B cell (primary cell): ENCODE data around the gene RDH5. TPM values are rescaled to one million over a fixed set of nuclear protein-coding genes. Genes with fewer than 3 reads are reported as not detected.

Source experiments
- ATAC-seq: fragments of 200-7000 bp; cut with Tn5 transposase; one replicate; pipeline ENCODE4 v1.10.0; 2021; ENCODE audit warnings: low read depth, mild to moderate bottlenecking, moderate number of reproducible peaks, moderate library complexity
- CTCF ChIA-PET: fragments of 350-600 bp; sonication (Branson Sonifier 250); formaldehyde crosslinking; loops from one replicate; lab custom pipeline; 2021; ENCODE audit warnings: antibody characterized with exemption, inconsistent platforms; lab: Charles Lee
- POLR2A ChIA-PET: fragments of 350-600 bp; sonication (Branson Sonifier 250); formaldehyde crosslinking; loops from one replicate; lab custom pipeline; 2021; ENCODE audit warnings: antibody characterized with exemption; lab: Charles Lee
- DNase-seq: peaks from one replicate; pipeline ENCODE4 v3.0.0; 2013
- H2AFZ ChIP-seq: 2 replicates; pipeline ENCODE4 v1.6.1; 2012; ENCODE audit warnings: mild to moderate bottlenecking, low read depth, low read length; ENCODE audit not compliant: insufficient read depth, poor library complexity, severe bottlenecking
- H3K27ac ChIP-seq, 2 donors: 1 replicate in 1 of 2; 2 replicates in 1 of 2; pipeline ENCODE4 v1.5.1; 2012 to 2013; ENCODE audit warnings: low read length in 2 of 2, mild to moderate bottlenecking in 2 of 2, moderate library complexity in 1 of 2
- H3K27me3 ChIP-seq, 4 experiments: fragments of 200-600 bp in 1 of 4; sonication (generic) in 1 of 4; replicated peaks in 1 of 4; 1 replicate in 2 of 4; 2 replicates in 2 of 4; pipeline versions ENCODE4 v1.6.1 to v1.7.0; 2013 to 2016; ENCODE audit warnings: low read length in 3 of 4, mild to moderate bottlenecking in 2 of 4, mixed read lengths in 1 of 4, moderate library complexity in 1 of 4; ENCODE audit not compliant: insufficient read depth in 4 of 4, control insufficient read depth in 3 of 4; ENCODE audit errors: control extremely low read depth in 1 of 4
- H3K36me3 ChIP-seq, 2 experiments: replicated peaks in 1 of 2; 1 replicate in 1 of 2; 2 replicates in 1 of 2; pipeline versions ENCODE4 v1.6.1 to v1.7.1; 2013; ENCODE audit warnings: low read length in 1 of 2; ENCODE audit not compliant: insufficient read depth in 2 of 2, control insufficient read depth in 1 of 2; ENCODE audit errors: control extremely low read depth in 1 of 2, extremely low read depth in 1 of 2
- H3K4me1 ChIP-seq, 2 donors: fragments of 200-600 bp in 1 of 2; sonication (generic) in 1 of 2; 1 replicate in 1 of 2; 2 replicates in 1 of 2; pipeline versions ENCODE4 v1.5.1 to v1.6.1; 2013 to 2017; ENCODE audit warnings: low read length in 2 of 2; ENCODE audit not compliant: control insufficient read depth in 2 of 2, insufficient read depth in 2 of 2
- H3K4me2 ChIP-seq: replicated peaks from 2 replicates; pipeline ENCODE3; 2012; ENCODE audit warnings: mild to moderate bottlenecking, low read depth, low read length; ENCODE audit not compliant: poor library complexity, severe bottlenecking
- H3K4me3 ChIP-seq, 5 experiments: fragments of 200-600 bp in 1 of 5; sonication (generic) in 1 of 5; 1 replicate in 3 of 5; 2 replicates in 2 of 5; pipeline versions ENCODE4 v1.5.1 to v1.7.0; 2011 to 2016; ENCODE audit warnings: low read length in 4 of 5, mild to moderate bottlenecking in 4 of 5, low read depth in 2 of 5, control low read depth in 1 of 5, moderate library complexity in 1 of 5; ENCODE audit not compliant: insufficient read depth in 1 of 5; ENCODE audit errors: control extremely low read depth in 1 of 5, extremely low read depth in 1 of 5
- H3K79me2 ChIP-seq: fragments of 200-600 bp; sonication (generic); one replicate; pipeline ENCODE4 v1.6.0; 2016; ENCODE audit warnings: low read length; ENCODE audit not compliant: control insufficient read depth, insufficient read depth
- H3K9ac ChIP-seq: fragments of 200-600 bp; sonication (generic); 2 replicates; pipeline ENCODE4 v1.6.1; 2017; ENCODE audit warnings: mild to moderate bottlenecking, low read length, moderate library complexity
- H3K9me3 ChIP-seq, 3 donors: one replicate each; pipeline versions ENCODE4 v1.6.1 to v1.7.1; 2013; ENCODE audit warnings: low read length in 2 of 3; ENCODE audit not compliant: control insufficient read depth in 2 of 3, insufficient read depth in 1 of 3; ENCODE audit errors: control extremely low read depth in 1 of 3
- H4K20me1 ChIP-seq: 2 replicates; pipeline ENCODE4 v1.6.0; 2012; ENCODE audit warnings: mild to moderate bottlenecking, low read length; ENCODE audit not compliant: insufficient read depth, control insufficient read depth, poor library complexity, severe bottlenecking
- H3K27ac Mint-ChIP-seq: one replicate; pipeline ENCODE4 v1.8.0; 2021; ENCODE audit warnings: mixed read lengths
- H3K27me3 Mint-ChIP-seq: one replicate; pipeline ENCODE4 v1.8.0; 2021; ENCODE audit warnings: mixed read lengths
- H3K4me1 Mint-ChIP-seq: one replicate; pipeline ENCODE4 v1.8.0; 2021; ENCODE audit warnings: mixed read lengths
- H3K4me3 Mint-ChIP-seq: one replicate; pipeline ENCODE4 v1.8.0; 2021; ENCODE audit warnings: mixed read lengths
- H3K9me3 Mint-ChIP-seq: one replicate; pipeline ENCODE4 v1.8.0; 2022; ENCODE audit warnings: mixed read lengths; ENCODE audit not compliant: insufficient read depth
- EZH2 ChIP-seq: IDR thresholded peaks from 2 replicates; pipeline ENCODE4 v1.6.1; 2012; ENCODE audit warnings: borderline replicate concordance, low read depth, mild to moderate bottlenecking, moderate library complexity, low read length; ENCODE audit not compliant: insufficient read depth, poor library complexity, severe bottlenecking
- WGBS: methylation state at CpG from one replicate; pipeline ENCODE4 v1.1.5; 2013; ENCODE audit warnings: missing lambda C conversion rate; ENCODE audit not compliant: insufficient coverage; 5-methylcytosine and 5-hydroxymethylcytosine counted together
- intact Hi-C: fragments of 100-400 bp; cut with micrococcal nuclease; formaldehyde crosslinking; loops from one replicate; pipeline ENCODE4 v1.10.0; 2022
- polyA plus RNA-seq: library from polyadenylated mRNA; depleted of rRNA; stranded (reverse); fragments of >200 nt; gene quantifications from 2 replicates; pipeline ENCODE4 v1.2.3, GENCODE V29; 2012
- total RNA-seq, 2 donors: library from RNA; stranded (reverse); fragments of 120-200 nt in 1 of 2; gene quantifications; 1 replicate in 1 of 2; 2 replicates in 1 of 2; pipeline versions ENCODE4 v1.2.3 to v1.2.4, GENCODE V29; 2013 to 2022
- TF ChIP-seq, protein P1 (sequence below): fragments of 200-600 bp; IDR thresholded peaks from one replicate; pipeline ENCODE4 v1.8.0; 2022; ENCODE audit warnings: antibody characterized with exemption, mild to moderate bottlenecking

RDH5 gene
- total and polyA plus RNA-seq, 2 donors (not counting 1 experiment from before 2014, with no cell fraction given), result 32.6 to 37.8 TPM

DNA sequence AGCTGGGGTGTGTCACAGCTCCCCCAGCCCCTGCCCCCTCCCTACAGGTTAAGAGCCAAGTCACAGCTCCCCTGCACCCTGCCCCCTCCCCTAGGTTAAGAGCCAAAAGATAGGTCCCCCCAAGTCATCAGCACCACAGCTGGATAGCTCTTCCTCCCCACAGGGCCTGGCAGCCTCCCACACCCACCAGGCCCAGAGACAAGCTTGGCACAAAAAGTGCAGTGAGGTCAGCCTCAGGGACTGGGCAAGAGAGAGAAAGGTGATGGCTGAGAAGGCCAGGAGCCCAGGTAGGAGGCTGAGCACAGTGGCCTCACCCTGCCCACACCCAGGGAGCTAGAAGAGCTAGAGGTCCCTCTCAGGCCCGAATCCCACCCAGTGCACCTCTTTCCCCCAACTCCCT is 21.2 kb upstream of the RDH5 start:
- intact Hi-C loops, result no loop called here
- no peak for DNase-seq
- Mint-ChIP-seq H3K4me1 (no peaks in the 10 kb centered on the region), H3K4me3 (no peak overlapping the region), H3K27me3 (no peaks in the 10 kb centered on the region), H3K9me3 (no peaks in the 10 kb centered on the region), H3K27ac (no peak overlapping the region)
- Histone ChIP-seq H3K4me1 (no peaks in the 10 kb centered on the region), H3K9me3 (no peaks in the 10 kb centered on the region), H4K20me1 (no peaks in the 10 kb centered on the region), H3K4me3 (no peak overlapping the region), H3K36me3 (no peaks in the 10 kb centered on the region), H3K9ac (no peak overlapping the region), H3K27ac (no peak overlapping the region), H3K79me2 (no peaks in the 10 kb centered on the region), H3K27me3 (peaks cover 0 to 3% (median 0%) of the 10 kb centered on the region in 4 experiments), H2AFZ (no peak overlapping the region), H3K4me2 (no peak overlapping the region)
- WGBS, result no CpG with 5 or more reads among the region's 1 CpG
- TF ChIP-seq EZH2, result no peak
- ChIA-PET CTCF (no interaction called here), POLR2A (no interaction called here)
- no peak for ATAC-seq

GRCh38 chr12:55699471-55700055 is 20.6 kb upstream of the RDH5 start:
- Histone ChIP-seq H3K9ac (no peak overlapping the region), H3K79me2 (no peaks in the 10 kb centered on the region), H3K4me3 (no peak overlapping the region), H4K20me1 (no peaks in the 10 kb centered on the region), H3K9me3 (no peaks in the 10 kb centered on the region), H3K36me3 (no peaks in the 10 kb centered on the region), H3K27me3 (peaks cover 0 to 3% (median 0%) of the 10 kb centered on the region in 4 experiments), H3K27ac (no peak overlapping the region), H3K4me1 (no peaks in the 10 kb centered on the region), H3K4me2 (no peak overlapping the region), H2AFZ (no peak overlapping the region)
- Mint-ChIP-seq H3K9me3 (no peaks in the 10 kb centered on the region), H3K27me3 (no peaks in the 10 kb centered on the region), H3K4me3 (no peak overlapping the region), H3K27ac (no peak overlapping the region), H3K4me1 (no peaks in the 10 kb centered on the region)
- ChIA-PET CTCF (no interaction called here), POLR2A (no interaction called here)
- ATAC-seq, result no peak
- no peak for TF ChIP-seq EZH2
- TF ChIP-seq, protein P1, sequence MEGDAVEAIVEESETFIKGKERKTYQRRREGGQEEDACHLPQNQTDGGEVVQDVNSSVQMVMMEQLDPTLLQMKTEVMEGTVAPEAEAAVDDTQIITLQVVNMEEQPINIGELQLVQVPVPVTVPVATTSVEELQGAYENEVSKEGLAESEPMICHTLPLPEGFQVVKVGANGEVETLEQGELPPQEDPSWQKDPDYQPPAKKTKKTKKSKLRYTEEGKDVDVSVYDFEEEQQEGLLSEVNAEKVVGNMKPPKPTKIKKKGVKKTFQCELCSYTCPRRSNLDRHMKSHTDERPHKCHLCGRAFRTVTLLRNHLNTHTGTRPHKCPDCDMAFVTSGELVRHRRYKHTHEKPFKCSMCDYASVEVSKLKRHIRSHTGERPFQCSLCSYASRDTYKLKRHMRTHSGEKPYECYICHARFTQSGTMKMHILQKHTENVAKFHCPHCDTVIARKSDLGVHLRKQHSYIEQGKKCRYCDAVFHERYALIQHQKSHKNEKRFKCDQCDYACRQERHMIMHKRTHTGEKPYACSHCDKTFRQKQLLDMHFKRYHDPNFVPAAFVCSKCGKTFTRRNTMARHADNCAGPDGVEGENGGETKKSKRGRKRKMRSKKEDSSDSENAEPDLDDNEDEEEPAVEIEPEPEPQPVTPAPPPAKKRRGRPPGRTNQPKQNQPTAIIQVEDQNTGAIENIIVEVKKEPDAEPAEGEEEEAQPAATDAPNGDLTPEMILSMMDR, result no peak
- intact Hi-C loops, result no loop called here
- no peak for DNase-seq
- 75% methylated on average over 4 of the region's 5 CpGs for whole genome bisulfite sequencing
